ENCODE data around the gene C5AR1.

Gene C5AR1

DNA sequence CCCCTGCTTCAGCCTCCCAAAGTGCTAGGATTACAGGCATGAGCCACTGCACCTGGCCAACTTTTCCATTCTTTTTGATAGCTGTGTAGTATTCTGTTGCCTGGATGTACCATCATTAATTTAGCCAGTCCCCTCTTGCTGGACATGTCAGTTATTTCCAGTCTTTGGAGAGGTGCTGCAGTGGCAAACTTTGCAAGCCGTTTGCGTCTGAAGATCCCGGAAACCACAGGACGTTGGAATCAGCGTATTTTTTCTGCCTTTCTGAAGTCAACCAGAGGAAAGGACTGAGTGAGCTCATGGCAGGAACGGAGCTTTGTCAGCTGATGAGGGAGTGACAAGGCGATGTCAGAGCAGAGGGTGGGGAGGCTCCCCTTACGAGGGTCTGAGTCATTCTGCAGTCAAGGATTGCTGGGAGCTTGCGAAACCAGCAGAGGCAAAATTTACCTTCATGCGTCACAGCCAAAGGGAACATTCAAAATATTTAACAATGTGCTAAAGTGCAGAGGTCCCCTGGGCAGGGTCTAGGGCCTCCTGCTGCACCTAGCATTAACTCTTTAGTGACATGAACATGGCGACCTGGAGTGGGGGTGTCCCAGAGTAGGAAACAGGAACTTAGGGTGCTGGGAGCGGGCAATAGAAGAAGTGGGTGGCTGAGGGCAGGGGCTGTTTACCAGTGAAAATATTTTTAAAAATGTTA, 5.6 kb downstream of the C5AR1 start:
- Histone ChIP-seq H3K27ac (no peak overlapping the region), H3K9ac (ENCODE audit: insufficient read length) (no peak overlapping the region), H3K36me3 (ENCODE audit: insufficient read depth, low read length) (no peaks in the 10 kb centered on the region), H3K9me3 (ENCODE audit: low read depth, low read length) (no peaks in the 10 kb centered on the region), H3K4me3 (no peak overlapping the region)
- no peak for DNase-seq (ENCODE audit: low read depth, low spot score)
- TF ChIP-seq EZH2 (IDR thresholded peaks at IDR 0.05) (no peak), POLR2AphosphoS5 (IDR thresholded peaks at IDR 0.05; ENCODE audit: borderline replicate concordance, low read depth, low read length) (no peak), FOXP2 (optimal IDR thresholded peaks at IDR 0.05; ENCODE audit: control extremely low read depth, extremely low read length, insufficient read depth) (no peak)

DNA sequence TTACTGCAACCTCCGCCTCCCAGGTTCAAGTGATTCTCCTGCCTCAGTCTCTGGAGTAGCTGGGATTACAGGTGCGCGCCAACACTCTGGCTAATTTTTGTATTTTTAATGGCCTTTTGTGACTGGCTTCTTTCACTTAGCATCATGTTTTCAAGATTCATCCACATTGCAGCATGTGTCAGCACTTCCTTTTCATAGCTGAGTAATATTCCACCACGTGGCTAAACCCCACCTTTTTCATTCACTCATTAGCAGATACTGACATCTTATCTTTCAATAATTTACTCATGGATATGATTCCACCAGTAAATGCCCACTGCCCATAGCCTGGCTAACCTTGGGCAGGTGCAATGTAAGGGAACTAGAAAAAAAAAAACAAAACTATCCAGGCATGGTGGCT, 6.9 kb downstream of the C5AR1 start:
- TF ChIP-seq FOXP2 (optimal IDR thresholded peaks at IDR 0.05; ENCODE audit: control extremely low read depth, extremely low read length, insufficient read depth) (no peak), POLR2AphosphoS5 (IDR thresholded peaks at IDR 0.05; ENCODE audit: borderline replicate concordance, low read depth, low read length) (no peak), EZH2 (IDR thresholded peaks at IDR 0.05) (no peak)
- DNase-seq (ENCODE audit: low read depth, low spot score), result no peak
- H3K9ac ChIP-seq (ENCODE audit: insufficient read length), result no peak overlapping the region
- no peaks in the 10 kb centered on the region for H3K36me3 ChIP-seq (ENCODE audit: insufficient read depth, low read length)
- no peaks in the 10 kb centered on the region for H3K9me3 ChIP-seq (ENCODE audit: low read depth, low read length)
- H3K27ac ChIP-seq, result no peak overlapping the region
- no peak overlapping the region for H3K4me3 ChIP-seq

DNA sequence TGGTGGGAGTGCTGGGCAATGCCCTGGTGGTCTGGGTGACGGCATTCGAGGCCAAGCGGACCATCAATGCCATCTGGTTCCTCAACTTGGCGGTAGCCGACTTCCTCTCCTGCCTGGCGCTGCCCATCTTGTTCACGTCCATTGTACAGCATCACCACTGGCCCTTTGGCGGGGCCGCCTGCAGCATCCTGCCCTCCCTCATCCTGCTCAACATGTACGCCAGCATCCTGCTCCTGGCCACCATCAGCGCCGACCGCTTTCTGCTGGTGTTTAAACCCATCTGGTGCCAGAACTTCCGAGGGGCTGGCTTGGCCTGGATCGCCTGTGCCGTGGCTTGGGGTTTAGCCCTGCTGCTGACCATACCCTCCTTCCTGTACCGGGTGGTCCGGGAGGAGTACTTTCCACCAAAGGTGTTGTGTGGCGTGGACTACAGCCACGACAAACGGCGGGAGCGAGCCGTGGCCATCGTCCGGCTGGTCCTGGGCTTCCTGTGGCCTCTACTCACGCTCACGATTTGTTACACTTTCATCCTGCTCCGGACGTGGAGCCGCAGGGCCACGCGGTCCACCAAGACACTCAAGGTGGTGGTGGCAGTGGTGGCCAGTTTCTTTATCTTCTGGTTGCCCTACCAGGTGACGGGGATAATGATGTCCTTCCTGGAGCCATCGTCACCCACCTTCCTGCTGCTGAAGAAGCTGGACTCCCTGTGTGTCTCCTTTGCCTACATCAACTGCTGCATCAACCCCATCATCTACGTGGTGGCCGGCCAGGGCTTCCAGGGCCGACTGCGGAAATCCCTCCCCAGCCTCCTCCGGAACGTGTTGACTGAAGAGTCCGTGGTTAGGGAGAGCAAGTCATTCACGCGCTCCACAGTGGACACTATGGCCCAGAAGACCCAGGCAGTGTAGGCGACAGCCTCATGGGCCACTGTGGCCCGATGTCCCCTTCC, 10.5 kb downstream of the C5AR1 start:
- H3K9me3 ChIP-seq (ENCODE audit: low read depth, low read length), result no peaks in the 10 kb centered on the region
- H3K27ac ChIP-seq, result no peak overlapping the region
- TF ChIP-seq EZH2 (IDR thresholded peaks at IDR 0.05) (no peak), FOXP2 (optimal IDR thresholded peaks at IDR 0.05; ENCODE audit: control extremely low read depth, extremely low read length, insufficient read depth) (no peak), POLR2AphosphoS5 (IDR thresholded peaks at IDR 0.05; ENCODE audit: borderline replicate concordance, low read depth, low read length) (no peak)
- no peaks in the 10 kb centered on the region for H3K36me3 ChIP-seq (ENCODE audit: insufficient read depth, low read length)
- H3K4me3 ChIP-seq, result no peak overlapping the region
- DNase-seq (ENCODE audit: low read depth, low spot score), result no peak
- H3K9ac ChIP-seq (ENCODE audit: insufficient read length), result no peak overlapping the region

DNA sequence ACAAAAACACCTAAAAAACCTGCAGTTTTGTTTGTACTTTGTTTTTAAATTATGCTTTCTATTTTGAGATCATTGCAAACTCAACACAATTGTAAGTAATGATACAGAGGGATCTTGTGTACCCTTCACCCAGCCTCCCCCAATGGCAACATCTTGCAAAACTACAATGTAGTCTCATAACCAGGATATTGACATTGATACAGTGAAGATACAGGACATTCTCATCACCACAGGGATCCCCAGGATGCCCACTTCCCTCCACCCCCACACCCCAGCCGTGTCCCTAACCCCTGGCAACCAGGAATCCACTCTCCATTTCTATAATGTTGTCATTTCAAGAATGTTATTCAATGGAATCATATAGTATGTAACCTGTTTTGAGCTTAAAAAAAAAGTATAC, 12.0 kb downstream of the C5AR1 start:
- Histone ChIP-seq H3K4me3 (no peak overlapping the region), H3K27ac (no peak overlapping the region), H3K9ac (ENCODE audit: insufficient read length) (no peak overlapping the region), H3K36me3 (ENCODE audit: insufficient read depth, low read length) (no peaks in the 10 kb centered on the region), H3K9me3 (ENCODE audit: low read depth, low read length) (no peaks in the 10 kb centered on the region)
- TF ChIP-seq EZH2 (IDR thresholded peaks at IDR 0.05) (no peak), POLR2AphosphoS5 (IDR thresholded peaks at IDR 0.05; ENCODE audit: borderline replicate concordance, low read depth, low read length) (no peak), FOXP2 (optimal IDR thresholded peaks at IDR 0.05; ENCODE audit: control extremely low read depth, extremely low read length, insufficient read depth) (no peak)
- no peak for DNase-seq (ENCODE audit: low read depth, low spot score)

DNA sequence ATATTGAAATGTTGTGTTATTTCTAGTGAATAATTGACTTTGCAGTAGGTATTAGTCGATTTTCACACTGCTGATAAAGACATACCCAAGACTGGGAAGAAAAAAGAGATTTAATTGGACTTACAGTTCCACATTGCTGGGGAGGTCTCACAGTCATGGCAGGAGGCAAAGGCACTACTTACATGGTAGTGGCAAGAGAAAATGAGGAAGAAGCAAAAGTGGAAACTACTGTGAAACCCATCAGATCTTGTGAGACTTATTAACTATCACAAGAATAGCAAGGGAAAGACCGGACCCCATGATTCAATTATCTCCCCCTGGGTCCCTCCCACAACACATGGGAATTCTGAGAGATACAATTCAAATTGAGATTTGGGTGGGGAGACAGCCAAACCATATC, 12.4 kb downstream of the C5AR1 start:
- Histone ChIP-seq H3K4me3 (no peak overlapping the region), H3K36me3 (ENCODE audit: insufficient read depth, low read length) (no peaks in the 10 kb centered on the region), H3K9me3 (ENCODE audit: low read depth, low read length) (no peaks in the 10 kb centered on the region), H3K27ac (no peak overlapping the region), H3K9ac (ENCODE audit: insufficient read length) (no peak overlapping the region)
- DNase-seq (ENCODE audit: low read depth, low spot score), result no peak
- TF ChIP-seq FOXP2 (optimal IDR thresholded peaks at IDR 0.05; ENCODE audit: control extremely low read depth, extremely low read length, insufficient read depth) (no peak), POLR2AphosphoS5 (IDR thresholded peaks at IDR 0.05; ENCODE audit: borderline replicate concordance, low read depth, low read length) (no peak), EZH2 (IDR thresholded peaks at IDR 0.05) (no peak)

DNA sequence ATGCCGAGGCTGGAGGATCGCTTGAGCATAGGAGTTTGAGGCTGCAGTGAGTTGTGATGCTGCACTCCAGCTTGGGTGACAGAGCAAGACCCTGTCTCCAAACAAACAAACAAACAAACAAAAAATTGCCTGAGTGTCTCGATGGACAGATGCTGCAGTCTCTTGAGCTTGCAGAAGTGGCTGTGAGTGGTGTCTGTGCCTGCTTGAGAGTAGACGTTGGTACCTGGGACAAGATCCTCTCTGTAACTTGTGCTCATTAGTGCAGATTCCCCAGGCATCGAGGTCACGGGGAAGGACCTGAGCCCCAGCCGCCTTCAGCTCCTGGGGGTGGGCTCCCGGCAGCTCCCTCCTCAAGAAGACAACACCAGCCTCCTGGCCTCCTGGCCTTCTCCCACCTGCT, 13.7 kb downstream of the C5AR1 start:
- Histone ChIP-seq H3K9me3 (ENCODE audit: low read depth, low read length) (no peaks in the 10 kb centered on the region), H3K4me3 (no peak overlapping the region), H3K36me3 (ENCODE audit: insufficient read depth, low read length) (no peaks in the 10 kb centered on the region), H3K27ac (no peak overlapping the region), H3K9ac (ENCODE audit: insufficient read length) (no peak overlapping the region)
- DNase-seq (ENCODE audit: low read depth, low spot score), result no peak
- TF ChIP-seq EZH2 (IDR thresholded peaks at IDR 0.05), result no peak

DNA sequence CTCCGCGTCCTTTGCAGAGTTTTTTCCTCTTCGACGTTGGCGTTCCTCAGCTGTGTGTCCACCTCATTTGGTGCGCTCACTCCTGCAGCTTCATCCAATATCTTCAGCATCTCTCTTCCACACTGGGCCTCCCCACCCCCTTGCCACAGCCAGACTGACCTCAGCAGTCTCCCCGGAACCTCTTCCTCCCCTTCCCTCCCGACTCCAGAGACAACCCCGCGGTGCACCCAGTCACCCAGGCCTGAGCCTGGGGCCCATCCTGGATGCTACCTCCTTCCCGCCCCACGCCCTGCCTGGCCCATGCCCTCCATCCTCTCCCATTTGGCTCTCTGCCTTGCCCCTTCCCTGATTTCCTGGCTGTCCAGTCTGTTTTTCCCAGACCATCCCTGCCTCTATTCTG, 14.2 kb downstream of the C5AR1 start:
- Histone ChIP-seq H3K9ac (ENCODE audit: insufficient read length) (no peak overlapping the region), H3K27ac (no peak overlapping the region)

DNA sequence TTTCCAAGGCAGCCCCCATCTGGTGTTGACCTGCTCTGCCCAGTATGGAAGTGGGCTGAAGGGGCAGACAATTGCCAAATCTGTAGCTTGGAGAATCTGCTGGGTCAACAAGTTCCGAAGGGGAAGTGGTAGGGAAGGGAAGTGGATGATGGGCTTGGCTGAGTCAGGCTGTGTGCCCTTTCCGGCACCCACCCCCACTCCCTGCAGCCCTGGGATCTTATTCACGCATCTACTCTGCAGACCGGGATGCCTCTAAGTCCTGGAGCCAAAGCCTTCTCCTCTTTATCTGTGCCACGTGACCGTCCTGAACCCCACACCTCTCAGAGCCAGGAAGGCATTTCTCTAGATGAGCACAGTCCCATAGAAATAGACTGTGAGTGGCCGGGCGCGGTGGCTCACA, 14.8 kb downstream of the C5AR1 start:
- no peaks in the 10 kb centered on the region for H3K9me3 ChIP-seq (ENCODE audit: low read depth, low read length)
- H3K27ac ChIP-seq, result no peak overlapping the region
- TF ChIP-seq FOXP2 (optimal IDR thresholded peaks at IDR 0.05; ENCODE audit: control extremely low read depth, extremely low read length, insufficient read depth), result no peak
- no peak for TF ChIP-seq POLR2AphosphoS5 (IDR thresholded peaks at IDR 0.05; ENCODE audit: borderline replicate concordance, low read depth, low read length)
- TF ChIP-seq EZH2 (IDR thresholded peaks at IDR 0.05), result no peak
- no peak overlapping the region for H3K4me3 ChIP-seq
- no peaks in the 10 kb centered on the region for H3K36me3 ChIP-seq (ENCODE audit: insufficient read depth, low read length)
- H3K9ac ChIP-seq (ENCODE audit: insufficient read length), result no peak overlapping the region
- no peak for DNase-seq (ENCODE audit: low read depth, low spot score)

More for the DNA sequence above, 14.2 kb downstream of the C5AR1 start:
- DNase-seq (ENCODE audit: low read depth, low spot score), result no peak
- Histone ChIP-seq H3K4me3 (no peak overlapping the region), H3K36me3 (ENCODE audit: insufficient read depth, low read length) (no peaks in the 10 kb centered on the region), H3K9me3 (ENCODE audit: low read depth, low read length) (no peaks in the 10 kb centered on the region)
- no peak for TF ChIP-seq POLR2AphosphoS5 (IDR thresholded peaks at IDR 0.05; ENCODE audit: borderline replicate concordance, low read depth, low read length)
- TF ChIP-seq FOXP2 (optimal IDR thresholded peaks at IDR 0.05; ENCODE audit: control extremely low read depth, extremely low read length, insufficient read depth), result no peak
- no peak for TF ChIP-seq EZH2 (IDR thresholded peaks at IDR 0.05)
